Effector memory CD4-positive, alpha-beta T cell (primary cell): ENCODE results near the gene NOL6.

Experiments used
- DNase-seq, 3 donors: peaks; one replicate each; pipeline ENCODE4 v3.0.0-alpha.2; 2020
- H3K27ac ChIP-seq: 2 replicates; pipeline ENCODE4 v1.7.0; 2013; ENCODE audit warnings: mild to moderate bottlenecking, low read length, moderate library complexity; ENCODE audit not compliant: insufficient read depth, poor library complexity, severe bottlenecking
- H3K27me3 ChIP-seq: replicated peaks from 2 replicates; pipeline ENCODE4 v1.7.0; 2013; ENCODE audit warnings: mild to moderate bottlenecking, low read length; ENCODE audit not compliant: insufficient read depth, control insufficient read depth, poor library complexity, severe bottlenecking
- H3K36me3 ChIP-seq: 2 replicates; pipeline ENCODE4 v1.7.0; 2013; ENCODE audit warnings: mild to moderate bottlenecking, low read length, moderate library complexity; ENCODE audit not compliant: control insufficient read depth, insufficient read depth
- H3K4me1 ChIP-seq: 2 replicates; pipeline ENCODE4 v1.7.0; 2013; ENCODE audit warnings: low read length, mild to moderate bottlenecking; ENCODE audit not compliant: control insufficient read depth, insufficient read depth, poor library complexity, severe bottlenecking
- H3K4me3 ChIP-seq: 2 replicates; pipeline ENCODE4 v1.7.0; 2013; ENCODE audit warnings: low read length, low read depth, mild to moderate bottlenecking; ENCODE audit not compliant: insufficient read depth, poor library complexity, severe bottlenecking
- H3K9me3 ChIP-seq: 2 replicates; pipeline ENCODE4 v1.7.0; 2013; ENCODE audit warnings: mild to moderate bottlenecking, low read length, moderate library complexity; ENCODE audit not compliant: control insufficient read depth

The NOL6 gene

DNA sequence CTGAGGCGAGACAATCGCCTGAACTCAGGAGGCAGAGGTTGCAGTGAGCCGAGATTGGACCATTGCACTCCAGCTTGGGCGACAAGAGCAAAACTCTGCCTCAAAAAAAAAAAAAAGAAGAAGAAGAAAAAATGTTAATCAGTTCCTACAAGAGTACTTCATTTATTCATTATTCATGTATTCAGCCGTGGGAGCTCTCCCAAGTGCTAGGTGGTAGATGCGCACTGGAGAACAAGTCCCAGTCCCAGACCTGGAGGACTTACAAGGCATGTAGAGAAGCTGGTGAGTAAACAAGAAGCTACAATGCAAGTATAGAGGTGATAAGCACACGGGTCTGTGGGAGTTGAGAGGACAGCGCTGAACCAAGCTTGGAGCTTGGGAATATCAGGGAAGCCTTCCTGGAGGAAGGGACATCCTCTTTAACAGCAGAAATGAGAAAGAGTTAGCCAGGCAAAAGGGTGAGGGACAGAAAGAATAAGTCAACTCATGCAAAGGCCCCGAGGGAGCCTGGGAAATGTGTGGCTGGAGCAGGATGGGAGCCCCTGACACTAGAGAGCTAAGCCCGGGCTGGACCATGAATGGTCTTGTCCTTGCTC, 53.9 kb downstream of the NOL6 start:
- H3K4me3 ChIP-seq: no peak overlapping the region
- no peak for DNase-seq
- no peaks in the 10 kb centered on the region for H3K27me3 ChIP-seq
- peaks cover 40% of the 10 kb centered on the region for H3K4me1 ChIP-seq
- H3K36me3 ChIP-seq: no peaks in the 10 kb centered on the region
- H3K9me3 ChIP-seq: no peaks in the 10 kb centered on the region
- no peak overlapping the region for H3K27ac ChIP-seq

DNA sequence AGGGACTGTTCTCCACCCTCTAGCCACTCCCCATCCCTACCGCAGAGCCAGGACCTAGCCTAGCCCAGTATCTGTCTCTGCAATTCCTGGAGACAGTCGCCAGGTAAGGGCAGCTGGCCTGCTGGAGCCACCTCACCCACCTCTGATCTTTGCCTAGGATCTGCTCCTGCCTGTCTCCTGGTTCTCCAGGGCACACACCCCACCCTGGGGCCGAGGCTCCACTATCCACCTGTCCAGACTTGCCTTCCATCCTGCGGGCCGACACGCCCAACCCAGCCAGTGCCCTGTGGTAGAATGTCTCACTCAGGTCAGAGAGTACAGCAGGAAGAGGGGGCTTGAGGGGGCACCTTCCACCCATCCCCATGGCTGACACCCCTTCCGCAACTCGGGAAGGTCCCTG, 55.6 kb downstream of the NOL6 start:
- H3K4me1 ChIP-seq: peaks cover 46% of the 10 kb centered on the region
- no peak overlapping the region for H3K4me3 ChIP-seq
- no peaks in the 10 kb centered on the region for H3K9me3 ChIP-seq
- H3K27me3 ChIP-seq: no peaks in the 10 kb centered on the region
- DNase-seq: no peak
- H3K27ac ChIP-seq: peak overlapping the region; percentile 50
- H3K36me3 ChIP-seq: no peaks in the 10 kb centered on the region

DNA sequence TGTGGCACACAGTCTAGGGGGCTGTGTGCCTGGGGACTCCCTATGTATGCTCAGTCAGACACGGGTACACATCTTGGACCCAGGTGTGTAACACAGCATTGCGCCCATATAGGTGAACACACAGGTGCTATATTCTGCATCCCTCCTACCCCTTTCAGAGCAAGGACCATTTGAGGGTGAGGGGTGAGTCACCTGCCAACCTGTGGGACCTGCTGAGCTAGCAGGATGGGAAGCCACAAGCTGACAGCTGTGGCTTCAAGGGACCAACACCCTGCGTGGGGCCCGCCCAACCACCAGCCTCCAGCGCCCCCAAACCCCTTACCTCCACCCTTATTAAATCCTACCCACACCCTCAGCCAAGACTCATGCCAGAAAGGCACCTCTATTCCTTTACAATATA, 56.7 kb downstream of the NOL6 start:
- Histone ChIP-seq H3K9me3 (no peaks in the 10 kb centered on the region), H3K27ac (peak overlapping the region; percentile 78), H3K4me3 (peak overlapping the region; percentile 23), H3K4me1 (peaks cover 46% of the 10 kb centered on the region), H3K36me3 (no peaks in the 10 kb centered on the region), H3K27me3 (no peaks in the 10 kb centered on the region)
- peak; percentile 10 to 30 (median 30) for DNase-seq

DNA sequence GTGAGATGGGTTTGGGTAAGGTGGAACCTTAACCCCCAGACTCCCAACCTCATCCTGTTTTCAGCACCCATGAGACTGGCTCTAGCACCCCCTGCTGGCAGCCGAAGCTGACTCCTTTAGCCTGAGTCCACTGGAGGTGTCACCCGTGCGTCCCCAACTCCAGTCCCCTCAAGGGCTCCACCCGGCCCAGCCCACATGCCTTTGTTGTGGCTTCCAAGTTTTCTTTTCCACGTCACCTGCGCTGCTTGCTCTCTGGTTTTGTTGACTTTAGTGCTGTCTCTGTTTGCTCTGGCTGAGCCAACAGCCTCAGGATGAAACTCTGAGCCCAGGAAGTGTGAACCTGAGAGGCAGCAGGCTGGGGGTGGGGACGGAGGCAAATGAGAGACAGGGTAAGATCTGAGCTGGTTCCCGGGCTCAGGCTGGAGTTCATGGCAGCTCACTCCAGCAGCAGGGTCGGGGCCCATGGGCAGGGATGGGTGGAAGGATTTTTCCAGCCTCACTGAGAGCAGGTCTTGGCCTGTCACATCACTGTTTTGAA, 58.2 kb downstream of the NOL6 start:
- peak overlapping the region; percentile 78 for H3K27ac ChIP-seq
- no peaks in the 10 kb centered on the region for H3K9me3 ChIP-seq
- peak overlapping the region; percentile 30 for H3K4me3 ChIP-seq
- H3K27me3 ChIP-seq: no peaks in the 10 kb centered on the region
- H3K36me3 ChIP-seq: no peaks in the 10 kb centered on the region
- H3K4me1 ChIP-seq: peaks cover 46% of the 10 kb centered on the region
- peak; percentile 86 to 92 (median 89) for DNase-seq

DNA sequence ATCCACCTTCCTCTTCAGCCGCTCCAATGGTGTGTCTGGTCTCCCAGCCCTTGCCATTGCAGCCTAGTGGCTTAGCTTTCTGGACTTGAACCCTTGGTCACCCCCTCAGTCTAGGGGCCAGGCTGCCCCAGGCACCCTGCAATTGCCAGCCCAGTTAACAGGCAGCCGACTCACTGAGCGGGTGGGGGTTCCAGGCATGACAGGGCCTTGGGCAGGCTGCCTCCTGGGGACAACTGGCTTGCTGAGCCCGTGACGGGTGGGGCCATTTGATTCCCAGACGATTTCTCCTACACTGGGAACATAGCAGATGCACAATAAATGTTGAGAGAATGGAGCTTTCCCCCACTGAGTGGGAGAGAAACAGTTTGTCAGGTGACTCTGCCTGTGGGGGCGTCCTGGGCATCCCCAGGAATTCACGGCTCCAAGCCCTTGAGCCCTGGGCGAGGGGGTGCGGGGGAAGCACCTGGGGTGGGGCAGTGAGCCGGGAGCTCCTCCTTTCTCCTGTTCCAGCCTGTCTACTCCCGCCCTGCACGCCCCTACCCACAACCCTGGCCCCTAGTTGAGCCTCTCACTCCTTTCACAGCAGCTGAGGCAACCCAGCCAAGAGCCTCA, 58.7 kb downstream of the NOL6 start:
- peaks cover 46% of the 10 kb centered on the region for H3K4me1 ChIP-seq
- no peak for DNase-seq
- no peaks in the 10 kb centered on the region for H3K27me3 ChIP-seq
- no peaks in the 10 kb centered on the region for H3K36me3 ChIP-seq
- H3K4me3 ChIP-seq: peak overlapping the region; percentile 10
- peak overlapping the region; percentile 78 for H3K27ac ChIP-seq
- H3K9me3 ChIP-seq: no peaks in the 10 kb centered on the region

DNA sequence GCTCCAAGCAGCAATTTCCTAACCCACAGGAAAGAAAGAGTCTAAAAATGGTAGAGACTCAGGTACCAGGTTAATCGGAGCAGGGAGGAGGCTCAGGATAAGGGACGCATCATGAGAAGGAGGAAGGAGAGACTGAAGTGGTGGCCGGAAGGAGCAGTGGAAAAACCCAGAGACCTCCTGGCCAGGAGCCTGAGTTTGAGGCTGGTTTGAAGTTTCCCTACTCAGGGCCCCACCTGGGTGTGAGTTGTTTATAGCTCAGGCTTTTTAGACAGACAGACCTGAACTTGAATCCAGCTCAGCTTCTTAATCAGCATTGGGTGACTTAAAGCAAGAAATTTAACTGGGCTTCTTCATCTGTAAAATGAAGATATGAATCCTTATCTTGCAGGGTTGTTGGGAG, 59.5 kb downstream of the NOL6 start:
- DNase-seq: no peak
- Histone ChIP-seq H3K4me3 (no peak overlapping the region), H3K27ac (peak overlapping the region; percentile 78), H3K27me3 (no peaks in the 10 kb centered on the region), H3K9me3 (no peaks in the 10 kb centered on the region), H3K4me1 (peaks cover 46% of the 10 kb centered on the region), H3K36me3 (no peaks in the 10 kb centered on the region)
